ENCODE measurements around the gene FLYWCH1.

- TF ChIP-seq CTCF (IDR thresholded peaks at IDR 0.05) (no peak), EZH2 (IDR thresholded peaks at IDR 0.05; ENCODE audit: borderline replicate concordance, insufficient read depth, low read depth, low read length, poor library complexity, severe bottlenecking) (no peak)
Observed at GRCh38 chr16:2910441-2910969, 1.2 kb upstream of the FLYWCH1 start.

All from B cell (primary cell).